Measurements from ENCODE around the gene IER3. TPM values are rescaled to one million over a fixed set of nuclear protein-coding genes. Genes with fewer than 3 reads are reported as not detected.

The IER3 gene
- total and polyA plus RNA-seq, 7 experiments from 2014 or later = 2.2 to 69.9 (median 14.7) TPM

DNA sequence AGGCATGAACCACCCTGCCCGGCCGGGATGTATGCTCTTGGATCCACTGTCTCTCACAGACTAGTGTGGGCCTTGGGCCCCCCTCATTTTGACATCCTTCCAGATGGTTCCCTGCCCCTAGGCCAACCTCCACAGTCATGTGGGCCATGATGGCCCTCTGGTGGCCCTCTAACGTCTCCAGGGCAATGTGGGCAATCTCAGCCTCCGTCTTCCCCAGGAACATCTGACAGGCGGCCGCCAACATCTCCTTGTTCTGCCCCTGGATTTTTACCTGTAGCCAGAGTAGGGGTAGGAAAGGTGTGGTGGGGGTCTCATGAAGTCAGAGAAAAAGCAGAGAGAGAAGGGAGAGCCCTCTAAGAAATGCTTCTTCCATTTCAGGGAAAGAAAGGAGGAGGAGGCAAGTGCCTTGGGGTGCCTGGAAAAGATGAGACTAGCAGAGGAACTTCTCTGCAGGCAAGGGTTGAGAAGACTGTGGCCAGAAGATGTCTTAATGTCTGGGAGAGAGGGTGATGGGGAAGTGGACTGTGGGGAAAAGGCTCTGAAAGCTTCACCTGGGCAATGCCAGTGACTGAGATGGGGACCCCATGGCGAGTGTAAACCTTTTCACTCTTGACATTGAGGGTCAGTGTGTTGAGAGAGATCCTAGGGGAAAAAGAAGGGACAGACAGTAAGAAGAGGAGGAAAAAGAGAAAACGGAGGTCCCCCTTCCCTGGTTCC is 3.1 kb downstream of the IER3 start:
- ChIA-PET POLR2A (interaction anchor here (0.7 to 1.5 kb wide), 8 partner anchors 10 to 401 kb away, joined by 3 to 6 read pairs (median 4); no protein-coding TSS in a partner anchor), CTCF (interaction anchor here (0.6 to 1.2 kb wide), 3 partner anchors 11 to 353 kb away, joined by 3 to 4 read pairs (median 3); no protein-coding TSS in a partner anchor)
- Mint-ChIP-seq H3K9me3 (peaks cover 0 to 1% (median 0%) of the 10 kb centered on the region in 11 donors), H3K4me3 (peak overlapping the region; percentile 84 to 100 (median 92)), H3K27ac (peak overlapping the region; percentile 69 to 98 (median 88)), H3K27me3 (no peaks in the 10 kb centered on the region), H3K4me1 (peaks cover 60 to 79% (median 70%) of the 10 kb centered on the region in 7 donors), H3K36me3 (peaks cover 7 to 65% (median 16%) of the 10 kb centered on the region in 5 donors)
- Histone ChIP-seq H3K27ac (ENCODE audit: low read depth, low read length) (peak overlapping the region; percentile 83), H3K4me1 (ENCODE audit: control insufficient read depth in 2 of 2, insufficient read depth in 2 of 2, low read length in 2 of 2) (peaks cover 38 to 48% of the 10 kb centered on the region in 2 donors), H3K4me3 (ENCODE audit: low read length) (peak overlapping the region; percentile 85), H3K9me3 (ENCODE audit: control insufficient read depth in 2 of 3, low read length in 3 of 3) (no peaks in the 10 kb centered on the region), H3K36me3 (ENCODE audit: control insufficient read depth in 2 of 3, insufficient read depth in 3 of 3, low read length in 3 of 3) (peaks cover 0 to 11% (median 7%) of the 10 kb centered on the region in 3 experiments), H3K27me3 (ENCODE audit: control insufficient read depth in 2 of 2, insufficient read depth in 2 of 2, low read length in 2 of 2) (no peaks in the 10 kb centered on the region)
- intact Hi-C loops (cut with micrococcal nuclease) = loop anchor here (5.0 to 10.0 kb wide), 5 partner anchors 71 to 416 kb away; partner anchors contain the start of genes MRPS18B (in 1 of the 2), PPP1R10 (in 1 of the 2) and TRIM39 (in 1 of the 2)
- no peak for ATAC-seq
- no peak for DNase-seq

DNA sequence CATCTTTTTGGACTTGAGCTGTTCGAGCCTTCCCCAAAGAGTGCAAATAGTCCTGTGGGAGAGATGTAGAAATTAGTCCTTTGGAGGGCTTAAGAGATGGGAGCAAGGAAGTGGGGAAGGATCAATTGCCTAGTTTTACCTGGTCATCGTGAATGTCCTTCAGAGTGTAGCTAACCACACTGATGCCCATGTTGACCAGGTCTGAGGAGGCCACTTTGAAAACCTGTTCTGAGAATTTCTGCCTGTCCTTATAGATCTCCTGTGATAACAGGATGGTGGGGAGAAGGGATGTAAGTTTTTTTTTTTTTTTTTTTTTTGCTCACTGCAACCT is 3.8 kb downstream of the IER3 start:
- H3K4me1 Mint-ChIP-seq = peaks cover 66 to 86% (median 78%) of the 10 kb centered on the region in 7 donors
- H3K27ac ChIP-seq (ENCODE audit: low read depth, low read length) = peak overlapping the region; percentile 28
- no peak overlapping the region for H3K4me3 ChIP-seq (ENCODE audit: low read length)
- no peaks in the 10 kb centered on the region for H3K27me3 ChIP-seq (ENCODE audit: control insufficient read depth in 2 of 2, insufficient read depth in 2 of 2, low read length in 2 of 2)
- no peaks in the 10 kb centered on the region for H3K9me3 ChIP-seq (ENCODE audit: control insufficient read depth in 2 of 3, low read length in 3 of 3)
- intact Hi-C loops (cut with micrococcal nuclease) = loop anchor here (5.0 to 10.0 kb wide), 5 partner anchors 72 to 416 kb away; partner anchors contain the start of genes MRPS18B (in 1 of the 2), PPP1R10 (in 1 of the 2) and TRIM39 (in 1 of the 2)
- peak overlapping the region; percentile 62 to 98 (median 86) for H3K27ac Mint-ChIP-seq
- ChIA-PET POLR2A (interaction anchor here (1.4 kb wide), 1 partner anchor 144 kb away, joined by 3 read pairs; the partner anchor contains the start of gene DDR1), CTCF (interaction anchor here (0.6 to 1.4 kb wide), 2 partner anchors 9 to 353 kb away, joined by 3 to 8 read pairs; no protein-coding TSS in a partner anchor)
- H3K4me3 Mint-ChIP-seq = peak overlapping the region; percentile 33 to 100 (median 58)
- H3K36me3 ChIP-seq (ENCODE audit: control insufficient read depth in 2 of 3, insufficient read depth in 3 of 3, low read length in 3 of 3) = peaks cover 0 to 11% (median 7%) of the 10 kb centered on the region in 3 experiments
- ATAC-seq = no peak
- H3K27me3 Mint-ChIP-seq = no peaks in the 10 kb centered on the region
- peaks cover 7 to 72% (median 20%) of the 10 kb centered on the region in 5 donors for H3K36me3 Mint-ChIP-seq
- H3K9me3 Mint-ChIP-seq = peaks cover 0 to 1% (median 0%) of the 10 kb centered on the region in 11 donors
- no peak for DNase-seq
- H3K4me1 ChIP-seq (ENCODE audit: control insufficient read depth in 2 of 2, insufficient read depth in 2 of 2, low read length in 2 of 2) = peaks cover 45 to 55% of the 10 kb centered on the region in 2 donors

DNA sequence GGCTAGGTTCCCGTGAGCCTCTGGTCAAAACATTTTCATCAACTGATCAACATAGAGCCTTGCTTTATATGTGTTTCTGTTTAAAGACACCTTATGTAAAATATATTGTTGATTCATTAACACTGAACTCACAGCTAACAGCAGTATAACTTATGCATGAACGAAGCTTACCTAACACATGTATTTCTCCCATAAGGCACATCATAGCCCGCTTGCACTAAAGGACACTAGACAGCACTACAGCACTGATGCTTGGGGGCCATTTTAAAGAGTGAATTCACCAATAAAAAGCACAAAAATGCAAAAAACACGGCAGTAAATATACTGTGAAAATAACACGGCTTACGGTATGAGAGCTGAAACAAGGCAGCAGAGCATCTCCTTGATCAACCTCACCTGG is 5.8 kb downstream of the IER3 start:
- intact Hi-C loops (cut with micrococcal nuclease) = loop anchor here (10.0 kb wide), 1 partner anchor 284 kb away; no protein-coding TSS in a partner anchor
- ChIA-PET POLR2A (interaction anchor here (0.6 to 5.6 kb wide), 12 partner anchors 10 to 167 kb away, joined by 3 to 45 read pairs (median 4); partner anchors contain the start of gene MRPS18B), CTCF (interaction anchor here (0.6 to 2.4 kb wide), 7 partner anchors 8 to 341 kb away, joined by 3 to 10 read pairs (median 4); no protein-coding TSS in a partner anchor)
- Histone ChIP-seq H3K27me3 (ENCODE audit: control insufficient read depth in 2 of 2, insufficient read depth in 2 of 2, low read length in 2 of 2) (no peaks in the 10 kb centered on the region), H3K4me1 (ENCODE audit: control insufficient read depth in 2 of 2, insufficient read depth in 2 of 2, low read length in 2 of 2) (peaks cover 45 to 66% of the 10 kb centered on the region in 2 donors), H3K36me3 (ENCODE audit: control insufficient read depth in 2 of 3, insufficient read depth in 3 of 3, low read length in 3 of 3) (peaks cover 0 to 11% (median 7%) of the 10 kb centered on the region in 3 experiments), H3K27ac (ENCODE audit: low read depth, low read length) (peak overlapping the region; percentile 34), H3K9me3 (ENCODE audit: control insufficient read depth in 2 of 3, low read length in 3 of 3) (no peaks in the 10 kb centered on the region), H3K4me3 (ENCODE audit: low read length) (no peak overlapping the region)
- H3K4me1 Mint-ChIP-seq = peaks cover 61 to 87% (median 76%) of the 10 kb centered on the region in 7 donors
- peak overlapping the region in 8 of 10 donors; percentile 12 to 98 (median 33) for H3K4me3 Mint-ChIP-seq
- DNase-seq = no peak
- peaks cover 7 to 79% (median 26%) of the 10 kb centered on the region in 5 donors for H3K36me3 Mint-ChIP-seq
- no peaks in the 10 kb centered on the region for H3K27me3 Mint-ChIP-seq
- peaks cover 0 to 1% (median 0%) of the 10 kb centered on the region in 11 donors for H3K9me3 Mint-ChIP-seq
- ATAC-seq = no peak
- peak overlapping the region in 8 of 9 donors; percentile 64 to 98 (median 86) for H3K27ac Mint-ChIP-seq

DNA sequence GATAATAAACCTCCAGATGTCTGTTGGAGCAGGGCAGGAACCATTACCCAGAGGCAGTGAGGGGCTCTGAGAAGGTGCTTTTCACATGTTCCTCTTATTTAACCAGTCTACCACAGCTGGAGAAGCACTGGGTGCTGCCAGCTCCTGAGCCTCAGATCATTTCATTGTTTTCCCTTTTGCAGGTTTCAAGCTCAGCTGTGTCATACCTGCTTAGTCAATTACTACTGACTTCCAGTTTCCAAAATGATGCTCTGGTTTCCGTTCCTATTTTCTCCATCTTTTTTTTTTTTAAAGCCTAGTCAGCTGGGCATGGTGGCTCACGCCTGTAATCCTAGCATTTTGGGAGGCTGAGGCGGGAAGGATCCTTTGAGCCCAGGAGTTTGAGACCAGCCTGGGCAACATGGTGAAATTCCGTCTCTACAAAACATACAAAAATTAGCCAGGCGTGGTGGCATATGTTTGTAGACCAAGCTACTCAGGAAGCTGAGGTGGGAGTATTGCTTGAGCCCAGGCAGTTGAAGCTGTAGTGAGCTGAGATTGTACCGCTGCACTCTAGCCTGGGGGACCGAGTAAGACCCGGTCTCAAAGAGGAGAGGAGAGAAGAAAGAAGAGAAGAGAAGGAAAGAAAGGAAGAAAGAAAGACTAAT is 8.6 kb downstream of the IER3 start:
- Histone ChIP-seq H3K4me1 (ENCODE audit: control insufficient read depth in 2 of 2, insufficient read depth in 2 of 2, low read length in 2 of 2) (peaks cover 29 to 60% of the 10 kb centered on the region in 2 donors), H3K27ac (ENCODE audit: low read depth, low read length) (peak overlapping the region; percentile 33), H3K4me3 (ENCODE audit: low read length) (peak overlapping the region; percentile 24), H3K27me3 (ENCODE audit: control insufficient read depth in 2 of 2, insufficient read depth in 2 of 2, low read length in 2 of 2) (no peaks in the 10 kb centered on the region), H3K9me3 (ENCODE audit: control insufficient read depth in 2 of 3, low read length in 3 of 3) (no peaks in the 10 kb centered on the region), H3K36me3 (ENCODE audit: control insufficient read depth in 2 of 3, insufficient read depth in 3 of 3, low read length in 3 of 3) (peaks cover 0 to 15% (median 7%) of the 10 kb centered on the region in 3 experiments)
- peak overlapping the region; percentile 79 to 98 (median 92) for H3K27ac Mint-ChIP-seq
- no peaks in the 10 kb centered on the region for H3K27me3 Mint-ChIP-seq
- ChIA-PET CTCF (interaction anchor here (0.5 to 7.9 kb wide), 19 partner anchors 9 to 350 kb away, joined by 3 to 41 read pairs (median 4); no protein-coding TSS in a partner anchor), POLR2A (interaction anchor here (0.6 to 5.6 kb wide), 14 partner anchors 9 to 254 kb away, joined by 3 to 45 read pairs (median 6); partner anchors contain the start of gene MDC1)
- peaks cover 4 to 72% (median 34%) of the 10 kb centered on the region in 5 donors for H3K36me3 Mint-ChIP-seq
- DNase-seq = no peak
- H3K4me3 Mint-ChIP-seq = peak overlapping the region; percentile 64 to 93 (median 80)
- H3K4me1 Mint-ChIP-seq = peaks cover 50 to 83% (median 73%) of the 10 kb centered on the region in 7 donors
- H3K9me3 Mint-ChIP-seq = peaks cover 0 to 1% (median 0%) of the 10 kb centered on the region in 11 donors
- ATAC-seq = no peak
- intact Hi-C loops (cut with micrococcal nuclease) = loop anchor here (10.0 kb wide), 1 partner anchor 281 kb away; no protein-coding TSS in a partner anchor

DNA sequence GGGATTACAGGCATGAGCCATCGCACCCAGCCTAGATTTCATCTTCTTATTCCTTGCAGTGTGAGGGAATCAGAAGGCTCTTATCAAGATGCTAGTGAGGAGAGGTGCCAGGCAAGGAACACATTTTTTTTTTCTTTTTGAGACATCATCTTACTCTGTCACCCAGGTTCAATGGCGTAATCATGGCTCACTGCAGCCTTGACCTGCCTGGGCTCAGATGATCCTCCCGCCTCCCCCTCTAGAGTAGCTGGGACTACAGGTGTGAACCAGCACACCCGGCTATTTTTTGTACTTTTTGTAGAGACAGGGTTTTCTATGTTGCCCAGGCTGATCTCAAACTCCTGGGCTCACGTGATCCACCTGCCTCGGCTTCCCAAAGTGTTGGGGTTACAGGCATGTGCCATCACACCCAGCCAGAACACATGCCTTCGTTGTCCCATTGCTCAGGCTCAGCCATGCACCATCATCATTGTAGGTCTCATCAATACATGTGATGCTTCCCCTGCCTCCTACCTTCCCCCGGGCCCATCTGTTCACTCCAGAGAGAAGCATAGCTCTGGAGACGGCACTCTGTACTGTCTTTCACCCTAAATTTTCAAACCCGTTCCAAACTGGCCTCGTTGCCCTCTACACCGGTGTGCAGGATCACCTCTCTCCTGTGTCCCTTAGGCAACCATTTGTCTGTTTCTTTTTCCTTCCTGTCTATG is 12.0 kb downstream of the IER3 start:
- Mint-ChIP-seq H3K27ac (peak overlapping the region in 5 of 9 donors; percentile 9 to 70 (median 28)), H3K36me3 (peaks cover 0 to 57% (median 27%) of the 10 kb centered on the region in 5 donors), H3K27me3 (no peaks in the 10 kb centered on the region), H3K9me3 (no peaks in the 10 kb centered on the region), H3K4me3 (no peak overlapping the region), H3K4me1 (peaks cover 39 to 62% (median 58%) of the 10 kb centered on the region in 7 donors)
- intact Hi-C loops (cut with micrococcal nuclease) = loop anchor here (10.0 kb wide), 1 partner anchor 278 kb away; no protein-coding TSS in a partner anchor
- Histone ChIP-seq H3K27ac (ENCODE audit: low read depth, low read length) (no peak overlapping the region), H3K4me1 (ENCODE audit: control insufficient read depth in 2 of 2, insufficient read depth in 2 of 2, low read length in 2 of 2) (peaks cover 28 to 45% of the 10 kb centered on the region in 2 donors), H3K4me3 (ENCODE audit: low read length) (no peak overlapping the region), H3K27me3 (ENCODE audit: control insufficient read depth in 2 of 2, insufficient read depth in 2 of 2, low read length in 2 of 2) (no peaks in the 10 kb centered on the region), H3K36me3 (ENCODE audit: control insufficient read depth in 2 of 3, insufficient read depth in 3 of 3, low read length in 3 of 3) (peaks cover 6 to 29% (median 8%) of the 10 kb centered on the region in 3 experiments), H3K9me3 (ENCODE audit: control insufficient read depth in 2 of 3, low read length in 3 of 3) (no peaks in the 10 kb centered on the region)
- no peak for ATAC-seq
- no peak for DNase-seq
- CTCF ChIA-PET = interaction anchor here (0.6 to 7.9 kb wide), 11 partner anchors 10 to 250 kb away, joined by 3 to 48 read pairs (median 4); no protein-coding TSS in a partner anchor
- POLR2A ChIA-PET = interaction anchor here (0.6 to 2.8 kb wide), 7 partner anchors 10 to 94 kb away, joined by 3 to 20 read pairs (median 7); partner anchors contain the start of gene FLOT1
